Skeletal muscle satellite cell (primary cell): ENCODE data around the gene EXOC2.

Experiments
- H3K27me3 ChIP-seq: 2 replicates; pipeline ENCODE4 v1.7.0; 2013; ENCODE audit warnings: low read length; ENCODE audit not compliant: control insufficient read depth, insufficient read depth
- H3K36me3 ChIP-seq: 2 replicates; pipeline ENCODE4 v1.7.0; 2013; ENCODE audit warnings: mild to moderate bottlenecking, control low read depth, low read length; ENCODE audit not compliant: insufficient read depth
- H3K4me1 ChIP-seq: 2 replicates; pipeline ENCODE4 v1.7.0; 2013; ENCODE audit warnings: low read length; ENCODE audit not compliant: control insufficient read depth, insufficient read depth
- H3K4me2 ChIP-seq: 2 replicates; pipeline ENCODE4 v1.7.0; 2013; ENCODE audit warnings: mild to moderate bottlenecking, low read length
- H3K4me3 ChIP-seq: 2 replicates; pipeline ENCODE4 v1.7.0; 2013; ENCODE audit warnings: low read length
- H3K9ac ChIP-seq: 2 replicates; pipeline ENCODE4 v1.7.0; 2013; ENCODE audit warnings: mild to moderate bottlenecking, low read depth, low read length, moderate library complexity
- H3K9me3 ChIP-seq: replicated peaks from 2 replicates; pipeline ENCODE4 v1.7.0; 2013; ENCODE audit warnings: mild to moderate bottlenecking, control low read depth, low read length

Gene EXOC2

GRCh38 chr6:485655-486170 lies 207.2 kb downstream of the EXOC2 start:
- Histone ChIP-seq H3K9me3 (no peaks in the 10 kb centered on the region), H3K4me3 (no peak overlapping the region), H3K4me1 (no peaks in the 10 kb centered on the region), H3K9ac (no peak overlapping the region), H3K36me3 (peaks cover 10% of the 10 kb centered on the region), H3K4me2 (no peak overlapping the region), H3K27me3 (no peaks in the 10 kb centered on the region)

- no peak overlapping the region for H3K4me3 ChIP-seq
- H3K4me2 ChIP-seq = no peak overlapping the region
- H3K9ac ChIP-seq = no peak overlapping the region
- H3K27me3 ChIP-seq = no peaks in the 10 kb centered on the region
- peaks cover 10% of the 10 kb centered on the region for H3K36me3 ChIP-seq
- H3K4me1 ChIP-seq = no peaks in the 10 kb centered on the region
- H3K9me3 ChIP-seq = no peaks in the 10 kb centered on the region
These were observed 208.2 kb downstream of the EXOC2 start for GRCh38 chr6:484746-485145.

- Histone ChIP-seq H3K9me3 (no peaks in the 10 kb centered on the region), H3K4me1 (no peaks in the 10 kb centered on the region), H3K9ac (no peak overlapping the region), H3K4me2 (no peak overlapping the region), H3K27me3 (no peaks in the 10 kb centered on the region), H3K36me3 (peaks cover 10% of the 10 kb centered on the region), H3K4me3 (no peak overlapping the region)
These were observed 208.7 kb downstream of the EXOC2 start for GRCh38 chr6:484086-484745.

GRCh38 chr6:475314-475713 lies 217.6 kb downstream of the EXOC2 start:
- H3K4me3 ChIP-seq = no peak overlapping the region

GRCh38 chr6:474453-475185 lies 218.3 kb downstream of the EXOC2 start:
- Histone ChIP-seq H3K4me1 (no peaks in the 10 kb centered on the region), H3K36me3 (no peaks in the 10 kb centered on the region), H3K27me3 (peaks cover 7% of the 10 kb centered on the region), H3K9ac (no peak overlapping the region), H3K4me2 (peak overlapping the region; percentile 6), H3K9me3 (no peaks in the 10 kb centered on the region), H3K4me3 (no peak overlapping the region)

More at GRCh38 chr6:475314-475713, 217.6 kb downstream of the EXOC2 start:
- H3K4me2 ChIP-seq = no peak overlapping the region
- H3K36me3 ChIP-seq = no peaks in the 10 kb centered on the region
- H3K9ac ChIP-seq = no peak overlapping the region
- no peaks in the 10 kb centered on the region for H3K9me3 ChIP-seq
- no peaks in the 10 kb centered on the region for H3K4me1 ChIP-seq
- peaks cover 7% of the 10 kb centered on the region for H3K27me3 ChIP-seq

GRCh38 chr6:473768-474452 lies 219.0 kb downstream of the EXOC2 start:
- Histone ChIP-seq H3K36me3 (no peaks in the 10 kb centered on the region), H3K4me2 (no peak overlapping the region), H3K9me3 (no peaks in the 10 kb centered on the region), H3K4me3 (no peak overlapping the region), H3K9ac (no peak overlapping the region), H3K4me1 (no peaks in the 10 kb centered on the region), H3K27me3 (peaks cover 7% of the 10 kb centered on the region)

GRCh38 chr6:473356-473755 lies 219.6 kb downstream of the EXOC2 start:
- Histone ChIP-seq H3K36me3 (no peaks in the 10 kb centered on the region), H3K27me3 (peaks cover 7% of the 10 kb centered on the region), H3K4me3 (no peak overlapping the region), H3K9me3 (no peaks in the 10 kb centered on the region), H3K4me1 (no peaks in the 10 kb centered on the region), H3K9ac (no peak overlapping the region), H3K4me2 (no peak overlapping the region)

GRCh38 chr6:470901-471448 lies 222.0 kb downstream of the EXOC2 start:
- Histone ChIP-seq H3K27me3 (peaks cover 8% of the 10 kb centered on the region), H3K4me1 (no peaks in the 10 kb centered on the region), H3K9me3 (no peaks in the 10 kb centered on the region), H3K4me3 (no peak overlapping the region), H3K9ac (no peak overlapping the region), H3K36me3 (no peaks in the 10 kb centered on the region), H3K4me2 (no peak overlapping the region)

GRCh38 chr6:470051-470900 lies 222.7 kb downstream of the EXOC2 start:
- no peaks in the 10 kb centered on the region for H3K36me3 ChIP-seq
- no peaks in the 10 kb centered on the region for H3K4me1 ChIP-seq
- peaks cover 9% of the 10 kb centered on the region for H3K27me3 ChIP-seq
- no peak overlapping the region for H3K4me2 ChIP-seq
- H3K9ac ChIP-seq = no peak overlapping the region
- H3K4me3 ChIP-seq = no peak overlapping the region
- no peaks in the 10 kb centered on the region for H3K9me3 ChIP-seq

- Histone ChIP-seq H3K4me3 (no peak overlapping the region), H3K9me3 (no peaks in the 10 kb centered on the region)
These were observed 225.3 kb downstream of the EXOC2 start for GRCh38 chr6:467671-468082.

GRCh38 chr6:467111-467510 lies 225.8 kb downstream of the EXOC2 start:
- Histone ChIP-seq H3K27me3 (peaks cover 26% of the 10 kb centered on the region), H3K9me3 (no peaks in the 10 kb centered on the region), H3K4me3 (no peak overlapping the region), H3K36me3 (no peaks in the 10 kb centered on the region), H3K9ac (no peak overlapping the region), H3K4me2 (no peak overlapping the region), H3K4me1 (no peaks in the 10 kb centered on the region)

More at GRCh38 chr6:467671-468082, 225.3 kb downstream of the EXOC2 start:
- no peaks in the 10 kb centered on the region for H3K36me3 ChIP-seq
- H3K4me2 ChIP-seq = no peak overlapping the region
- H3K27me3 ChIP-seq = peaks cover 20% of the 10 kb centered on the region
- H3K9ac ChIP-seq = no peak overlapping the region
- H3K4me1 ChIP-seq = no peaks in the 10 kb centered on the region
